ENCODE results near the gene SPAG17.

The SPAG17 gene

DNA sequence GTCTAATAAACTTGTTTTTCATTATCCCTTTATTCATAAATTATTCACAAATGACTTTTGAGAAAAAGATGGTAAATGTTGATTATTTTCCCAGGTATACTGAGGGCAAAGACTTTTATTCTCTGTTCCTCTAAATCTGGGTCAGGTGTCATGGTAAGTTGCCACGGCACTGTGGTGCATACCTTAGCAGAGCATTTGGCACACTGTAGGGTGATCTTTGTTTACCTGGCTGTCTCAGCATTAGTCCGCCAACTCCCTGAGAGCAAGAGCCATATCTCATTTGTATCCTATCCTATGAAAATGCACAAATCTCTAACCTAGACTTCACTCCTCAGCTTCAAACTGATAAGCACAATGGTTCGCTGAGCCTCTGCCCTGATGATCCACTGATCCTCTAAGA is 280.5 kb downstream of the SPAG17 start:
- H3K9me3 Mint-ChIP-seq, result no peaks in the 10 kb centered on the region
- ATAC-seq (replicated peaks), result no peak
- no peak for DNase-seq
- no peak overlapping the region for H3K4me3 Mint-ChIP-seq
- no peak overlapping the region for H3K27ac Mint-ChIP-seq
- H3K36me3 Mint-ChIP-seq (ENCODE audit: insufficient read depth), result peaks cover 42% of the 10 kb centered on the region
- H3K4me1 Mint-ChIP-seq (ENCODE audit: low read depth in 2 of 2), result no peaks in the 10 kb centered on the region
- H3K27me3 Mint-ChIP-seq, result no peaks in the 10 kb centered on the region
